Nephron progenitor cell (in vitro differentiated cells): ENCODE results near the gene LRRC56.

Experiments
- DNase-seq: peaks from one replicate; pipeline ENCODE4 v3.0.0; 2021
- H3K27ac Mint-ChIP-seq: 2 replicates; pipeline ENCODE4 v1.8.0; 2021; ENCODE audit warnings: mild to moderate bottlenecking, moderate library complexity, mixed read lengths
- H3K27me3 Mint-ChIP-seq: 2 replicates; pipeline ENCODE4 v1.8.0; 2021; ENCODE audit warnings: mild to moderate bottlenecking, low read depth, mixed read lengths; ENCODE audit not compliant: poor library complexity
- H3K36me3 Mint-ChIP-seq: 2 replicates; pipeline ENCODE4 v1.8.0; 2021; ENCODE audit warnings: low read depth, mixed read lengths
- H3K4me1 Mint-ChIP-seq: 2 replicates; pipeline ENCODE4 v1.8.0; 2021; ENCODE audit warnings: mixed read lengths
- H3K4me3 Mint-ChIP-seq: 2 replicates; pipeline ENCODE4 v1.8.0; 2021; ENCODE audit warnings: mild to moderate bottlenecking, moderate library complexity, mixed read lengths
- H3K9me3 Mint-ChIP-seq: 2 replicates; pipeline ENCODE4 v1.8.0; 2021; ENCODE audit warnings: mild to moderate bottlenecking, moderate library complexity, mixed read lengths
- CTCF ChIP-seq: fragments of 200-600 bp; sonication (generic); IDR thresholded peaks from 2 replicates; pipeline ENCODE4 v1.5.0; 2021; ENCODE audit warnings: antibody characterized with exemption

Gene LRRC56

DNA sequence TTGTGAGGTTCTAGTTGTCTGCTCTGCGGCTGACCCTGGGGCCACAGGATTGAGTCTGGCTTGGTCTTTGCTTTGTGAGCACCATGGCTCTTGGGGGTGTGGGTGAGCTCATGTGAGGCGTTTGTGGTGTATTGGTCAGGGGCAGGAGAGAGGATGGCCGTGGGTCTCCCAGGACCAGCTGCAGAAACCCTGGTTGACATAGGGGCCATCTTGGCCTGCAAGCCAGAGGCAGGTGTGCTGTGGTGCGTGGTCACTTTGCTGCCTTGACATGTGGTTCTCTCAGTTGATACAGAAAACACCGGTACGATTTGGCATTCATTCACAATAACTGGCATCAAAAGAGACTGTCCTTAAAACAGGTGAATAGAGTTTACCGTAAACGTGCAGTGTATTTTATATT lies 50.2 kb downstream of the LRRC56 start:
- Mint-ChIP-seq H3K36me3 (peaks cover 49% of the 10 kb centered on the region), H3K4me3 (no peak overlapping the region)

DNA sequence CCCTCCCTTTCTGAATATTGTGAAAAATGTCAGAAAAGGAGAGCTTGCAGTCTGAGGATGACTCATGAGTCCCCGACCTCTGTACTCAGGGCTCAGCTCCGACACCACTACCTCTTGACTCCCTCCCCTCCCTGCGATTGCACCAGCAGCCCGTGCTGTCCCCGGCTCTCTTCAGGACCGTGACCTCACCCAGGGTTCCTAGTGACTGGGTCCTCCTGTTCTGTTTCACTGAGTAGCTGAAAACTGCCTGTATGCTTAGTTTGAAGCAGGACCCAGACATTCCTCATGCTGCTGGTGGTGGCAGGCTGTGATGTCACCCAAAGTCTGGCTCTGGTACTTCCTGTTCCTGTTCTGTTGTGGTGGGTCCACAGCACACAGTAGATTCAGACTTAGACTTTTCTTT lies 50.7 kb downstream of the LRRC56 start:
- H3K4me3 Mint-ChIP-seq, result no peak overlapping the region
- no peaks in the 10 kb centered on the region for H3K4me1 Mint-ChIP-seq
- H3K36me3 Mint-ChIP-seq, result peaks cover 51% of the 10 kb centered on the region
- no peak for TF ChIP-seq CTCF
- H3K9me3 Mint-ChIP-seq, result no peaks in the 10 kb centered on the region
- no peak for DNase-seq
- no peaks in the 10 kb centered on the region for H3K27me3 Mint-ChIP-seq
- peak overlapping the region; percentile 71 for H3K27ac Mint-ChIP-seq

More for the DNA sequence above, 50.2 kb downstream of the LRRC56 start:
- no peak for DNase-seq
- Mint-ChIP-seq H3K27ac (peak overlapping the region; percentile 84), H3K4me1 (no peaks in the 10 kb centered on the region), H3K27me3 (no peaks in the 10 kb centered on the region), H3K9me3 (no peaks in the 10 kb centered on the region)
- TF ChIP-seq CTCF, result no peak

DNA sequence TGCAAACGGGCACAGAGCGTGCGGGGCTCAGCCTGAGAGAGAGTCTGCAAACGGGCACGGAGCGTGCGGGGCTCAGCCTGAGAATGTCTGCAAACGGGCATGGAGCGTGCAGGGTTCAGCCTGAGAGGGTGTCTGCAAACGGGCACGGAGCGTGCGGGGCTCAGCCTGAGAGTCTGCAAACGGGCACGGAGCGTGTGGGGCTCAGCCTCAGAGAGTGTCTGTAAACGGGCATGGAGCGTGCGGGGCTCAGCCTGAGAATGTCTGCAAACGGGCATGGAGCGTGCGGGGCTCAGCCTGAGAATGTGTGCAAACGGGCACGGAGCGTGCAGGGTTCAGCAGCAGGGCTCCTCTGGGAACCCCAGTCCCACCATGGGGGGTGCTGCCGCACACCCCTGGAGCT lies 52.5 kb downstream of the LRRC56 start:
- TF ChIP-seq CTCF, result no peak
- DNase-seq, result no peak
- Mint-ChIP-seq H3K27me3 (no peaks in the 10 kb centered on the region), H3K9me3 (no peaks in the 10 kb centered on the region), H3K27ac (no peak overlapping the region), H3K36me3 (peaks cover 68% of the 10 kb centered on the region), H3K4me3 (no peak overlapping the region), H3K4me1 (no peaks in the 10 kb centered on the region)

DNA sequence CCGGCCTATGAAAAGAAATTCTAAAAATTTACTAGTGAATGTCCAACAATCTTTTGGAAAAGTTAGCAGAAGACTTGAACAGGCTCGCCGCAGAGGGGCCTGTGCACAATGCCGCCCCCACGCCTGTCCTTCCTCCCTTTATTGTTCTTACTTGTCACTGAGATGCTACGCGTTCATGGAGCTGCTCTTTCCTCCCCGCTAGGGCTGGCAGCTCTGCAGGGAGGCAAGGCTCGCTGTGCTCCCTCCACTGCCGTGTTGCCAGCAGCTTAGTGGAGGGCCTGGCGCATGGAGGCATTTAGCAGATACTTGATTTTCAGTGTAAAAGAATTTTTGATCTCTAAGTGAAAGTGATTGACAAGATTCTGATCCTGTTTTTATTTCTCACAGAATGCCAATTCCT lies 53.7 kb downstream of the LRRC56 start:
- Mint-ChIP-seq H3K4me1 (no peaks in the 10 kb centered on the region), H3K4me3 (no peak overlapping the region), H3K9me3 (no peaks in the 10 kb centered on the region), H3K27me3 (no peaks in the 10 kb centered on the region), H3K36me3 (peaks cover 73% of the 10 kb centered on the region), H3K27ac (peak overlapping the region; percentile 52)
- DNase-seq, result no peak
- TF ChIP-seq CTCF, result no peak

- Mint-ChIP-seq H3K27ac (peak overlapping the region; percentile 82), H3K36me3 (peaks cover 71% of the 10 kb centered on the region), H3K27me3 (no peaks in the 10 kb centered on the region), H3K4me1 (no peaks in the 10 kb centered on the region), H3K4me3 (no peak overlapping the region), H3K9me3 (no peaks in the 10 kb centered on the region)
- DNase-seq, result no peak
- TF ChIP-seq CTCF, result no peak
Observed at GRCh38 chr11:592501-592900, 55.2 kb downstream of the LRRC56 start.

- TF ChIP-seq CTCF, result no peak
- Mint-ChIP-seq H3K36me3 (peaks cover 68% of the 10 kb centered on the region), H3K27ac (no peak overlapping the region), H3K9me3 (no peaks in the 10 kb centered on the region), H3K27me3 (no peaks in the 10 kb centered on the region), H3K4me3 (no peak overlapping the region), H3K4me1 (no peaks in the 10 kb centered on the region)
- DNase-seq, result no peak
Observed at GRCh38 chr11:592918-593317, 55.6 kb downstream of the LRRC56 start.
